Activated T-helper 9 cell treated with anti-CD3 and anti-CD28 coated beads, Interleukin-2, amount 50 U/mL, for 16 hours (primary cell): ENCODE data around the gene TBC1D1.

Experiments
- DNase-seq: peaks from one replicate; pipeline ENCODE4 v3.0.0-alpha.2; 2020; ENCODE audit warnings: low read depth

The TBC1D1 gene

GRCh38 chr4:38125816-38126215, 234.9 kb downstream of the TBC1D1 start:
- no peak for DNase-seq

GRCh38 chr4:38128478-38129459, 237.9 kb downstream of the TBC1D1 start:
- DNase-seq: peak; percentile 66

GRCh38 chr4:38129460-38130227, 238.8 kb downstream of the TBC1D1 start:
- no peak for DNase-seq

- no peak for DNase-seq
These were observed 240.0 kb downstream of the TBC1D1 start for GRCh38 chr4:38130884-38131283.

- peak; percentile 64 for DNase-seq
These were observed 240.6 kb downstream of the TBC1D1 start for GRCh38 chr4:38131371-38132091.

- DNase-seq: peak; percentile 47
These were observed 241.3 kb downstream of the TBC1D1 start for GRCh38 chr4:38132107-38132673.

- no peak for DNase-seq
These were observed 242.2 kb downstream of the TBC1D1 start for GRCh38 chr4:38132843-38133662.

GRCh38 chr4:38133711-38134480, 243.0 kb downstream of the TBC1D1 start:
- no peak for DNase-seq

GRCh38 chr4:38135201-38135600, 244.3 kb downstream of the TBC1D1 start:
- DNase-seq: no peak

- no peak for DNase-seq
These were observed 245.7 kb downstream of the TBC1D1 start for GRCh38 chr4:38136604-38137003.

GRCh38 chr4:38137080-38137479, 246.2 kb downstream of the TBC1D1 start:
- DNase-seq: no peak

- no peak for DNase-seq
These were observed 247.5 kb downstream of the TBC1D1 start for GRCh38 chr4:38138363-38138762.

- DNase-seq: no peak
These were observed 248.3 kb downstream of the TBC1D1 start for GRCh38 chr4:38139187-38139586.

GRCh38 chr4:38140643-38141203, 249.8 kb downstream of the TBC1D1 start:
- no peak for DNase-seq

- no peak for DNase-seq
These were observed 251.1 kb downstream of the TBC1D1 start for GRCh38 chr4:38141808-38142500.

GRCh38 chr4:38144031-38144430, 253.1 kb downstream of the TBC1D1 start:
- no peak for DNase-seq

- no peak for DNase-seq
These were observed 254.3 kb downstream of the TBC1D1 start for GRCh38 chr4:38145033-38145678.

GRCh38 chr4:38145741-38146140, 254.9 kb downstream of the TBC1D1 start:
- DNase-seq: no peak

- DNase-seq: no peak
These were observed 255.5 kb downstream of the TBC1D1 start for GRCh38 chr4:38146383-38146782.
